OCI-LY1 (cell line): ENCODE results near the gene B3GALT6.
"Not testable (repeated sequence)": the region's sequence is repeated elsewhere in the genome, so short reads cannot be mapped to it uniquely, and the experiment has no call there.

Experiments
- H2AFZ ChIP-seq: fragments of 200-600 bp; sonication (generic), shearing (Covaris generic); 2 replicates; pipeline ENCODE4 v1.6.0; 2014; ENCODE audit warnings: antibody characterized with exemption, mild to moderate bottlenecking, low read length
- H3F3A ChIP-seq: fragments of 200-600 bp; sonication (generic), shearing (Covaris generic); 2 replicates; pipeline ENCODE4 v1.6.0; 2014; ENCODE audit warnings: mild to moderate bottlenecking, antibody characterized with exemption, low read length, moderate library complexity; ENCODE audit not compliant: insufficient read depth
- H3K27ac ChIP-seq: fragments of 200-600 bp; sonication (generic); 2 replicates; pipeline ENCODE4 v1.5.1; 2014; ENCODE audit warnings: low read length, mixed run types, mild to moderate bottlenecking, low read depth; ENCODE audit not compliant: poor library complexity, severe bottlenecking
- H3K27me3 ChIP-seq: fragments of 200-600 bp; sonication (generic); 2 replicates; pipeline ENCODE4 v1.6.0; 2014; ENCODE audit warnings: antibody characterized with exemption, mild to moderate bottlenecking, low read length, moderate library complexity; ENCODE audit not compliant: insufficient read depth
- H3K36me3 ChIP-seq: fragments of 200-600 bp; sonication (generic); 2 replicates; pipeline ENCODE4 v1.6.1; 2014; ENCODE audit warnings: mild to moderate bottlenecking, antibody characterized with exemption, low read length, moderate library complexity, mixed read lengths; ENCODE audit not compliant: insufficient read depth
- H3K4me1 ChIP-seq: fragments of 200-600 bp; sonication (generic); 2 replicates; pipeline ENCODE4 v1.5.1; 2014; ENCODE audit warnings: mild to moderate bottlenecking, low read length, moderate library complexity; ENCODE audit not compliant: insufficient read depth, severe bottlenecking
- H3K4me2 ChIP-seq: fragments of 200-600 bp; sonication (generic), shearing (Covaris generic); 2 replicates; pipeline ENCODE4 v1.6.1; 2014; ENCODE audit warnings: low read length
- H3K4me3 ChIP-seq: fragments of 200-600 bp; sonication (generic); 2 replicates; pipeline ENCODE4 v1.5.1; 2014; ENCODE audit warnings: low read length, low read depth, mild to moderate bottlenecking, mixed read lengths; ENCODE audit not compliant: poor library complexity, severe bottlenecking
- H3K79me2 ChIP-seq: fragments of 200-600 bp; shearing (Covaris generic); 2 replicates; pipeline ENCODE4 v1.6.1; 2016; ENCODE audit warnings: mixed run types, low read length, mixed read lengths; ENCODE audit not compliant: insufficient read depth
- H3K9ac ChIP-seq: fragments of 200-600 bp; sonication (generic), shearing (Covaris generic); 2 replicates; pipeline ENCODE4 v1.6.1; 2014; ENCODE audit warnings: mild to moderate bottlenecking, low read length, mixed read lengths
- H3K9me2 ChIP-seq: fragments of 200-600 bp; sonication (generic), shearing (Covaris generic); 2 replicates; pipeline ENCODE4 v1.6.1; 2014; ENCODE audit warnings: low read depth, mild to moderate bottlenecking, low read length, mixed read lengths
- H3K9me3 ChIP-seq: fragments of 200-600 bp; shearing (Covaris generic); 2 replicates; pipeline ENCODE4 v1.6.1; 2014; ENCODE audit warnings: low read length, mixed read lengths
- H4K20me1 ChIP-seq: fragments of 200-600 bp; sonication (generic), shearing (Covaris generic); 2 replicates; pipeline ENCODE4 v1.6.0; 2016; ENCODE audit warnings: mild to moderate bottlenecking, low read length; ENCODE audit not compliant: insufficient read depth
- CTCF ChIP-seq: fragments of 200-600 bp; sonication (generic), shearing (Covaris generic); IDR thresholded peaks from 2 replicates; pipeline ENCODE4 v1.5.1; 2017; ENCODE audit warnings: mild to moderate bottlenecking, antibody characterized with exemption, low read length, moderate library complexity, mixed read lengths
- EZH2 ChIP-seq: fragments of 200-600 bp; sonication (generic), shearing (Covaris generic); IDR thresholded peaks from 2 replicates; pipeline ENCODE4 v1.8.0; 2017; ENCODE audit warnings: borderline replicate concordance, mixed run types, mild to moderate bottlenecking, antibody characterized with exemption, low read length, moderate library complexity, mixed read lengths

Gene B3GALT6

DNA sequence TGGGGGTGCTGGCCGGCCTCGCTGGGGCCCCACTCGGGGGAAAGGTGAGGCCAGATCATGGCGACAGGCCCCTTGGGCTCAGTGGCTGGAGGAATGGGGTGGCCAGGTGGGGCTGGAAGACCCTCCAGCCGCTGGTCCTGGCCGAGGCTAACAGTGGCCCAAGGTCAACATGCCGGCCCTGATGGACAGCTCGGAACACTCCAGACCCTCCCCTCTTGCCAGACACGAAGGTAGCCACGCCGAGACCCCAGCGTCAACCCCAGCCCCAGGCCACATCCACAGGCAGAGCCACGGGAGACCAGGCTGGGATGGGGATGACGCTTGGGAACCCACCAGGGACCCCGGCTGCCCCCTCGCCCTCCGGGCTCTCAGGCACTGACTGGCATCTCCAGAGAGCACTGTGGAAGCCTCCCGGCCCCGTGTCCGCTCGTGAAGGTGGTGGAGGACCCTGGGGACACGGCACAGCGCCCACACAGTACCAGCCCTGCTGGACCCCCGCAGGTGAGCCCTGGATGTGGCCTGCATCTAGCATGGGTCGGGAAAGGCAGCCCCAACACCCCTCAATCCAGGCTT is 15.4 kb downstream of the B3GALT6 start:
- H4K20me1 ChIP-seq = no peaks in the 10 kb centered on the region
- H3K4me2 ChIP-seq = no peak overlapping the region

DNA sequence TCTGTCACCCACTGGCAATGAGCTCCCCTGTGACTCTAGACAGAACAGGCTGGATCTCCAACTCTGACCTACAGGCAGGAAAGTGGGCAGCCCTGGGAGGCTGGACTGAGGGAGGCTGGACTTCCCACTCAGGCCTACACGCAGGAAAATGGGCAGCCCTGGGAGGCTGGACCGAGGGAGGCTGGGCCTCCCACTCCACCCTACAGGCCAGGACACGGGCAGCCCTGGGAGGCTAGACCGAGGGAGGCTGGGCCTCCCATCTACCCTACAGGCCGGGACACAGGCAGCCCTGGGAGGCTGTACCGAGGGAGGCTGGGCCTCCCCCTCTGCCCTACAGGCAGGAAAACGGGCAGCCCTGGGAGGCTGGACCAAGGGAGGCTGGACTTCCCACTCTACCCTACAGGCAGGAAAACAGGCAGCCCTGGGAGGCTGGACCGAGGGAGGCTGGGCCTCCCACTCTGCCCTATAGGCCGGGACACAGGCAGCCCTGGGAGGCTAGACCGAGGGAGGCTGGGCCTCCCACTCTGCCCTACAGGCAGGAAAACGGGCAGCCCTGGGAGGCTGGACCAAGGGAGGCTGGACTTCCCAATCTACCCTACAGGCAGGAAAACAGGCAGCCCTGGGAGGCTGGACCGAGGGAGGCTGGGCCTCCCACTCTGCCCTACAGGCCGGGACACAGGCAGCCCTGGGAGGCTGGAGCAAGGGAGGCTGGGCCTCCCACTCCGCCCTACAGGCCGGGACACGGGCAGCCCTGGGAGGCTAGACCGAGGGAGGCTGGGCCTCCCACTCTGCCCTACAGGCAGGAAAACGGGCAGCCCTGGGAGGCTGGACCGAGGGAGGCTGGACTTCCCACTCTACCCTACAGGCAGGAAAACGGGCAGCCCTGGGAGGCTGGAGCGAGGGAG is 16.2 kb downstream of the B3GALT6 start:
- not testable (repeated sequence) for H4K20me1 ChIP-seq, H3K27me3 ChIP-seq, H3F3A ChIP-seq, H3K4me2 ChIP-seq, H3K9ac ChIP-seq, H3K9me2 ChIP-seq, H3K9me3 ChIP-seq, H2AFZ ChIP-seq, H3K4me3 ChIP-seq, H3K27ac ChIP-seq, H3K79me2 ChIP-seq, H3K4me1 ChIP-seq, H3K36me3 ChIP-seq

More for the DNA sequence above, 15.4 kb downstream of the B3GALT6 start:
- Histone ChIP-seq H3K9me3 (no peaks in the 10 kb centered on the region), H3K36me3 (no peaks in the 10 kb centered on the region; the same call in 1 of the 2 replicates), H2AFZ (no peak overlapping the region), H3K27me3 (peaks cover 11% of the 10 kb centered on the region; the same call in 1 of the 2 replicates), H3F3A (no peaks in the 10 kb centered on the region), H3K9ac (no peak overlapping the region), H3K4me3 (no peak overlapping the region), H3K4me1 (peaks cover 9% of the 10 kb centered on the region), H3K79me2 (no peaks in the 10 kb centered on the region), H3K9me2 (no peaks in the 10 kb centered on the region), H3K27ac (no peak overlapping the region)
- no peak for TF ChIP-seq EZH2
- no peak for TF ChIP-seq CTCF

DNA sequence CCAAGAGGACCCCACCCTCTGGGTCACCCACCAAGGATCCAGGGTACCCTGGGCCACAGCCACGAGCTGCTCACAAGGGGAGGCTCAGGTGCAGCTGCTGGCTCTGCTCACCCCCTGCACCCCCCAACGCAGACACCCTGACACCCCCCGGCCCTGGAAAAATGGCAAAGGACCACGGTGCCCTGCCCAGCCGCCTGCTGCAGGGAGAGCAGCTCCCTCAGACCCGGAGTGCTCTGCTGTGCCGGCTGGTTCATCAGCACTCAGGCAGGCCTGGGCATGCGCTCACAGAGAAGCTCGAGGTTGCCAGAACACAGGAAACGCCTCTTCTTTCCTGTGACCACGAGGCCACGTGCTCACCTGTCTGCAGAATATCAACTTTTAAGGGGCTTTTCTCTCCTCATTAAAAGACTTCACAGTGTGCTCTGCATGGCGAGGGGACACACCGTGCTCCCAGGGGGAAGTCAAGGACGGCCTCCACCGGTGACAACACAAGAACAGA is 18.8 kb downstream of the B3GALT6 start:
- peak overlapping the region; percentile 14; the same call in 1 of the 2 replicates for H3K4me2 ChIP-seq
- H3K9ac ChIP-seq = no peak overlapping the region
- no peaks in the 10 kb centered on the region for H4K20me1 ChIP-seq
- peaks cover 29% of the 10 kb centered on the region for H3K36me3 ChIP-seq
- H3K4me3 ChIP-seq = no peak overlapping the region
- peaks cover 6% of the 10 kb centered on the region; the same call in 1 of the 2 replicates for H3K27me3 ChIP-seq
- no peak overlapping the region for H3K27ac ChIP-seq
- no peaks in the 10 kb centered on the region for H3K79me2 ChIP-seq
- peaks cover 9% of the 10 kb centered on the region for H3K4me1 ChIP-seq
- no peak overlapping the region for H2AFZ ChIP-seq
- no peak for TF ChIP-seq CTCF
- H3K9me2 ChIP-seq = no peaks in the 10 kb centered on the region
- H3K9me3 ChIP-seq = no peaks in the 10 kb centered on the region
- H3F3A ChIP-seq = no peaks in the 10 kb centered on the region
